Cardiac septum (tissue), 1 donor: ENCODE measurements around the gene CCT5. TPM values are rescaled to one million over a fixed set of nuclear protein-coding genes. Genes with fewer than 3 reads are reported as not detected.

Experiments used
- DNase-seq: peaks from one replicate; pipeline ENCODE4 v3.0.0-alpha.2; 2020; ENCODE audit warnings: low spot score
- intact Hi-C: fragments of 100-400 bp; cut with DNase I; formaldehyde crosslinking; loops from one replicate; pipeline ENCODE4 v1.14.0; 2022
- long read RNA-seq: library from polyadenylated mRNA; unstranded; transcript quantifications from one replicate; pipeline ENCODE4 v2.0.0, GENCODE V29; 2021
- total RNA-seq: library from RNA; stranded (reverse); fragmentation: NEBNext Ultra II Directional; extraction: Animal tissue kit (Norgen Biotek cat#: 25700); gene quantifications from one replicate; pipeline ENCODE4 v1.2.1, GENCODE V29; 2021
- donor health status: DM: no; HTN: no; CAD: no.

Gene CCT5
- 102 TPM for total RNA-seq
- long read RNA-seq, transcript CCT5-201 (11 exons, 3,675 nt): major isoform, 263 of 289 reads
- long read RNA-seq, partial matches to known transcripts: 11 of 289 reads
- long read RNA-seq, other reads (novel, unspliced or antisense): 12 of 289 reads

DNA sequence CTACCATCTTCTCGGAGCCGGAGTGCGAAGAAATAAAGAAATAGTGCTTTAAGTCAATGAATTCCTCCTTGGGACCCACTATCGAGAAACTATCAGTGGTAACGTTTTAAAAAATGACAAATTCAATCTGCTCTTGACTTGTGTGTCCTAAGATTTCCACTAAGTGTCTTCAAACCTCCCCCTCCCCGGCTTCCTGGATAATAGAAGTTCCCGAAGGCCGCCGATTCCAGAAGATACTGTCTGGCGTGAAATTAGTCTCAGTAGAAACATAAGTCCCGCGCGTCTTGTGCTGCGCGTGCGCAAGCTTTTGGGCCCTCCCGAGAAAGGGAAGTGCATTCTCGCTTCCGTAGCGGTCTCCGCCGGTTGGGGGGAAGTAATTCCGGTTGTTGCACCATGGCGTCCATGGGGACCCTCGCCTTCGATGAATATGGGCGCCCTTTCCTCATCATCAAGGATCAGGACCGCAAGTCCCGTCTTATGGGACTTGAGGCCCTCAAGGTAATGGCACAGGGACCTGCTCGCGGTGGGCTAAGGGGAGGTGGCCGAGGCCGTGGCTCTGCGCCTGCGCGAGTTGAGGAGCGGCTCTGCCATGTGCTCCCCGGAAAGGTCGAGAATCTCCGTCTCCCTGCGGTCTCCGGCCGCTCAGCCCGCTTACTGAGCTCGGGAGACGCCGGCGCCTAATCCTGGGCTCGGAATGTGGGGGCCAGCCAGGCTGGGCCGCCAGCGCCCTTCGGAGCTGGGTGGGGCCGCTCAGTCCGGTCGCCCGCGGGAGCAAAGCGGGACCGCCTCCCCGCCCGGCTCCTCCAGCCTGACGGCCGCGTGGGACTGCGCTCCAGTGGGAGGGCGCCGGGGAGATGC, at the start of gene CCT5:
Gene CCT5 (plus strand): TSS at position 333 of the 858 bp plus-strand sequence. CDS start 61 bp downstream, at position 394.
- intact Hi-C loops: loop anchor here (5.0 kb wide), 1 partner anchor 102 kb away; the partner anchor contains the start of gene MARCHF6
- DNase-seq: peak; percentile 96

DNA sequence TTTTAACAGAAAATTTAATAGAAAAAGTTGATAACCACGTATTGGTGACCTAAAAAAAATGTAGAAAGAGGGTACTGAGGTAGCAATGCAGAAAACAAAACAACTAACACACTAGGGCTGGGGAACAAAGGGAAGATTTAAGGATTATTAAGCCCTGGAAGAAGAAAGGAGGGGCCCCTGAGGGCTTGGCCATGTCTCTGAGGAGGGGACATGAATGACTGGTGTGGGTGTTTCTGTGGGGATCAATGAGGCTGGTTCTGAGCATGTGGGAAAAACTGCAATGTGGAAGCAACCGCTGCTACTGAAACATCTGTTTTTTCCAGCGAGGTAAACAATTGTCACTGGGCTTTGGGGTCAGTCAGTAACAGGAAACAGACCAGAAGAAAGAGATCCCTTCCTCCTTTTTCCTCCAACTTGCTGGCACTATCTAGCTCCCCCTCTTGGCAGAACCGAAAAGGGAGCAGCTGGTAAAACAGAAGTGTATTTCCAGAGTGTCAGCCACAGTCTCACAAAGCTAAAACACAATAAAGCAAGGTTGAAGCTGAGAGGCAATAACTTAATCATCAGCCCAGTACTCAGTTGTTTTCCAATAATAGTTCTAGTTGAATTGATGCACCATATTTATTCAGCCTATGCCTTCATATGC, 48.7 kb upstream of the CCT5 start:
- no peak for DNase-seq
- intact Hi-C loops: no loop called here

DNA sequence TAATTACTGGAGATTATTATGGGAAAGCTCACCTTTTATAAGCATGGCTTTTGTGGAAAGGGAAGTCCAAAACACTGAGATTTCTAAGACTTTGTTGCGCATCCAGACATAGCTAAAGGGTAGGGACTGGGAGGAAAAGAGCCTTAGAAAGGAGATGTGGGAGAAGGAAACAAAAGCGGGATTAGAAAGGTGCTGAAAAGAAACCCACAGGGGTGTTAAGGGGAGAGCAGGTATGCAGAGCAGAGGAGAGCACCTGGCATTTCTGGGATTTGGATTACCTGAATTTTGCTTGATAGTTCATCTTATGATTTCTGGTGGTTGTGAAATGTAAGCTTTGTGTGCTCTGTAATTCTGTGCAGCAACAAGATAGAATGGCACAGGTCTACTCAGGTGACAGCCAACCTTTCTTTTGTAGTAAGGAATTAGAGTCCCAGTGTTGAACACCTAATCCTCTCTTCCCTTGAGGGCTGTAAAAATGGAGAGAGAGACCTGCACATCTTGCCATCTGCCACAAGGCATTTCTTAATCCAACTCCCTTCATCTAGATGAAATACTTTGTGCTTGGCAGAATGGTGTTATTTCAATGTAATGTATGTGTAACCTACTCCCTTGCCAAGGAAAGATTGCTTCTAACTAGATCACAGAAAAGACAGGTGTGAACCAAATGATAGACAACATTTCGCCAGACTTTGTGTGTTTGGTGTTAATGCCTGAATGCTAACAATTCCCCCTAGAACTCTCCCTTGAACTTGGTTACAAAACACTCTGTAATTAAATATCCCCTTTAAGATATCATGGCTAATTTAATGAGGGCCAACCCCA, 47.8 kb upstream of the CCT5 start:
- no peak for DNase-seq
- intact Hi-C loops: no loop called here

DNA sequence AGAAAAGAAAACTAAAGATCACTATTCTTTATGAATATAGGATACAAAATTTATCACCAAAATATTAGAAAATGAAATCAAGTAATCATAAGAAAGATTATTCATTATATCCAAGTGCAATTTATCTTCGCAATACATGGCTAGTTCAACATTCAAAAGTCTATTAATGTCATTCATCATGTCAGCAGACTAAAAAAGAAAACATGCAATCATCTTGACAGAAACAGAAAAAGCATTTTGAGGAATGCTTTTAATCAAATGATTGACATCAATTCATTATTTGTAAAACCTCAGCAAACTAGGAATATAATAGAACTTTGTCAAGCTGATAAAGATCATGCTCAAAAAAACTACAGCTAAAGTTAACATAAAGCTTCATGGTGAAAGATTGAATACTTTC, 41.1 kb upstream of the CCT5 start:
- no peak for DNase-seq
- intact Hi-C loops: no loop called here

DNA sequence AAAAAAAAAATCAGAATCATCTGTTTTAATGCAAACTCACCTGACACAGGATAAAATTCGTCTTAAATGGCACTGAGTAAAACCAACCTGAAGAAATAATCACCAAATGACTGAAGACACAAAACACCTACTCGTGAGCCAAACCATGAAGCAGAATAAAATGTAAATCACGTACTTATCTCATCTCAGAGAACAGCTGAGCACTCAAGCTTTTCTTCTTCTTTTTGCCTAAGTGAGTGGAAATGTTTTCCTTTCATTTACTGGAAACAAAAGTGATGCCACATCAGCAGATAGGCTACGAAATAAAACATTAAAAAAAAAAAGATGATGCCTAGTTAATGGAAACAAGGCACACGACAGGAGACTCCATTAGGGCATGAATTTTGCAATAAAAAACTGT, 36.8 kb upstream of the CCT5 start:
- no peak for DNase-seq
- intact Hi-C loops: no loop called here

DNA sequence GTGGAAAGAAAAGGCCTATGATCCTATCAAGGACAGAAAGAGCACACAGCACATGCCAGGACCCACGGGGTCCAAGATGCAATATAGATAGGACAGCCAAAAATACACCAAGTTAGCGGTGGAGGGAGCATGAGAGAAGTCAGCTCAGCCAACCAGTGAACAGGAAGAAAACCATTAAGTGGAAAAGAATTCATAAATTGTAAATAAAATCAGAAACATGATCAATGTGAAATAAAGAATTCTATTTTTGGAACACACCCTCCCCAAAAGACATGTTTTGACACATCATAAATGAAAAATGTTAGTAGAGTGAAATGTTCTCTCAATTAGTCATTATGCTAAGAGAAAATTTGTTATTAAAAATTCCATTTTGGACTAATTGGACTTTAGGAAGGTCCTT, 36.0 kb upstream of the CCT5 start:
- intact Hi-C loops: no loop called here

DNA sequence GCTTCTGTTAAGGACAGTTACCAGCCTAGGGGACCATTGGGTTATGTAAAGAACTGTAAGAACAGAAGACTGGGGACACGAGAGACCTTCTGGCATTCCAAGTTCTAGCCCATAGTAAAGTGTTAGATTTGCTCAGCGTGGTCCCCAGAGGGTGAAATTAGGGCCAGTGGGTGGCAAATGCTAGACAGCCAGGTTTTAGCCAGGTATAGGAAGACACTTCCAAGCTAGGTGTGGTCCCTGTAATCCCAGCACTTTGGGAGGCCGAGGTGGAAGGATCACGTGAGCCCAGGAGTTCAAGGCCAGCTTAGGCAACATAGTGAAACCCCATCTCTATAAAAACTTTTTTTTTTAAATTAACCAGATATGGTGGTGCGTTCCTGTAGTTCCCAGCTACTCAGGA, 34.7 kb upstream of the CCT5 start:
- intact Hi-C loops: no loop called here
- DNase-seq: no peak

More for the DNA sequence above, 36.0 kb upstream of the CCT5 start:
- DNase-seq: no peak

DNA sequence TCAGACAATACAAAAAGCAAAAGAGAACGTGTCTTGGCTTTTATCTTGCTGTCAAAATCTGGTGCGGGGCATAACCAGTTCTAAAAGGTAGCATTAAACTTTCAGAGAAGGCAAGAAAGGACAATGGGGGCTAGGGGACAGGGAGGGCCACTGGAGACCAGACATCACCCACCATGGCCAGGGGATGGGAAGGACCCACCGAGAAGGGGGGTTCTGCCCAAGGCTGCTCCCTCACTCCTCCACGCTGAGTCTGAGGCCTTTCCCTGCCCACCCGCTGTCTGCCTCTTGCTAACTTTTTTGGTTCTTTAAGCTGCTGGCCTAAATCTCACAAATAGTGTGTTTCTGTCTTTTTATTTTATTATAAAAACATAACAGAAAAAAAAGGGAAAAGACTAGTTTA, 34.0 kb upstream of the CCT5 start:
- no peak for DNase-seq
- intact Hi-C loops: no loop called here

DNA sequence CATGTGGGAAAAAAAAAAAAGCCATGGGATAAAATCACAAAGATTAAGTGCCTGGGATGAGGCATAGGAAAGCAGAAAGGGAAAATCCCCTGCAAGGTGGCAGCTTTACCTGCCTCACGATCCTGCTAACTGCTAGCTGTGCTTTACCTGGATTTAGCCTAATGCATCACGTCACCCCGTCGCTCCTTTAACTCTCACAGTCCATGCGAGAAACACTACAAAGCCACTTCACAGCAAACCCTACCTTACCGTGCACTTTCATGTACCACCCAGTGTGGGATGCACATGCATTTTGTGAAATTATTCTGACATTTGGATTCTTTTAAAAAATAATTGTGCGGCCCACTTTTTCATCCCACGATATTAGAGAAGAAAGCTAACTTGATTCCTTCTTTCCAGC, 31.4 kb upstream of the CCT5 start:
- intact Hi-C loops: no loop called here
- DNase-seq: no peak

DNA sequence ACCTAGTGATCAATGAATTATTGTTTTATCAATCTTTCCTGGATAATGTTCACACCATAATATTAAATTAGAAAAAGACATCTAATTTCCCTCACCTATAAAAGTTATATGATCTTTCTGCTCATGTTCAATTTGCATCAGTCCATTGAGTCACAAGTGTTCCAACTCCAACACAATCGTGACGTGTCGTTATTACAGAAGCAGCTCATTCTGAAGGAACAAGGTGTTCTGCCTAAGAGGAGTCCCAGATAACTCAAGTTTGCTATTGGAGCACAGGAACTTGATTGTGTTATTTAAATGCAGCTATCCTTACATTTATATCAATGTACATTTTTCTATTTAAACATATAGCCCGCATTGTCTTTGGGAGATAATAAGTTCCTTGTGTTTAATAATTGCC, 31.0 kb upstream of the CCT5 start:
- intact Hi-C loops: no loop called here
- DNase-seq: no peak

DNA sequence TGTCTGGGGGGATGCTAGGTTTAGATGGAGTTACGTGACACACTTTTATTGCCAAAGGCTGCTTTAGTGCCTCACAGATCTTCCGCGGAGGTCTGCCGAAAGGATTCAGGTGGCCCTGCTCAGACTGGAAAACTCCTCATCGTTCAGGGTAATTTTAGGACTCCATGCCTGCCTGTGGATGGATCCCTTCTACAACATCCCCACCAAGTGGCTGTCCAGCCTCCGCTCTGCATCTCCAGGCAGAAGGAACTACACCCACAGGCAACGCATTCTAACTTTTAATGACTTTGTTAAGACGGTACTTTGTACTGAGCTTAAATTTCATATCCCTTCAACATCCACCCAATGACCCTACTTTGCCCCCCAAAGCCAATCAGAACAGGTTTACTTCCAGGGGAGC, 29.8 kb upstream of the CCT5 start:
- intact Hi-C loops: no loop called here
- no peak for DNase-seq

DNA sequence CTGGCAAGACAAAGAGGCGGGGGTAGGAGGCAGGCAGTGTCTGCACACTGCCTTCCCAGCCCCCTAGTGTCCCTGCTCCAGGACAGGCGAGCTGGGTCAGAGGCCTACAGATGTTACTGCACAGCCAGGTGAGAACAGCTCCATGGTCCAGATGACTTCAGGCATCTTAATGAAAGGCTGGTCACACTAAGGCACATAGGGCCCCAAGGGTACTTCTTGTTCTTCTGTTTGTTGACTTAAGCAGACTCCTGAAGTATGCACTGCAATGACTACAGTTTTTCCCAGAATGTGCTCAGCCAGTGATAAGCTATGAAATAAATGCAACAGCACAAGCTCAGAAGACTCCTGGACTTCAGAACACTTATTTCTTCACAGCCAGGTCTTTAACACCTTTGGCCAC, 27.8 kb upstream of the CCT5 start:
- no peak for DNase-seq
- intact Hi-C loops: no loop called here

DNA sequence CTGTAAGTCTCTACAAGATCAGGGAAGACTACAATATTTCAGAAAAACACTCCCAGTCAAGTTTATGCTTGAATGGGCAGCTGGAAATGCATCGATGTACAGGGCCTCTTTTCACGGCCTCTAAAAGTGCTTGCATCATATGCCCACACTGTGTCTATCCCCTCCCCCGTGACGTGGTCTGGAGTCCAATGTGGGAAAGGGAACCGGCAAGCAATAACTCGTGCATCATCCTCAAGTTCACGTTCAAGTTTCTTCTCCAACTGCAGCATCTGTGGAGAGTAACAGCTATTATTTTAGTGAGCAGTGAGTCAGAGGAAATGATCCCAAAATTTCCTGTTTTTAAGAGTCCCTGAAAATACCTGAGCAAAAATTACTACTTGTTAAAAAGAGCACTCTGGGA, 22.7 kb upstream of the CCT5 start:
- intact Hi-C loops: no loop called here
- no peak for DNase-seq

DNA sequence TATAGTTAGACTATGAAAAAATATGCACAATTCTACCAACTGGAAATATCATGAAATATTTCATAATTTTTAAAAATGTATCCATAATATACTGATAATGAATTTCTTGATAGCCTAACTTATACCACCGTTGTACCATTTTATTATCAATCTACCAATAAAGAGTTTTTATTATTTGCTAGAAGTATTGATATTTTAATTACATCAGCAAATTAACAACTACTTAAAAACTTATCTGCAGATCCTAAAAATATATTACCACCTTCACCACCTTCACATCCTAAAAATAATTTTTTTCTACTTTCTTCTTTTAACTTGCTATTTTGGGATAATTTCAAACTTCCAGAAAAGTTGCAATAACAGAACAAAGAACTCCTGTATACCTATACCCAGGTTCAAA, 21.8 kb upstream of the CCT5 start:
- intact Hi-C loops: no loop called here
- DNase-seq: no peak

DNA sequence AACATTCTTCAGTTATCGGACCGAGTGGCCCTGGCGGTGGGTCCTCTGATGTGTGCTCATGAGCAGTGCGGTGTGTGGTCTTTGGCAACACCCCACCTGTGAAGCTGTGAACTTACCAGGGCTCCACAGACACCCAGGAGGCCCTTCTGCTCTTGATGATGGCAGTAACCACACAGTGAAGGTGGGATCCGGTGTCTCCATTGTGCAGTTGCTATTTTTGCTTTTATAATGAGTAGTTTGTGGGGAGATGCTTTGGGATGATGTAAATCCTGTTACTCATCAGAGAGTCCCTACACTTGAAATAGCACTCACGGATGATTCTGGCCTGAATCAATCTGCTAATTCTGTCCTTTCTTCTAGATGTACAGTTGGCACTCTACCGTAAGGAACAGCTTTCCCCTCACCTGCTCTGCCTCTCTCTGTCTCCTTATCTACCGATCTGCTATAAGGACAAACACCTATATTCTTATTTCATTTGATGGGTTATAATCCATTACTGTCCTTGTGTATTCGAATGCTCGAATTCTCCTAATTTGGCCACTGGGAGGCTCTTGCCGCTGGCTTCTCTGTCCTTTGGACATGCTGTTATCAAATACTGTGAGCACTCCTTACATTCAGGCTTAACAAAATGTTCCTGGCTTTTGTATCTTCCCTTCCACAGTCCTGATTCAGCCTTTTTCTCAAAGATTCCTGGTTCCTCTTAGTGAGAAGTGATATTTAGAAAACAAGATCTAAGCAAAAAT, 20.6 kb upstream of the CCT5 start:
- intact Hi-C loops: no loop called here
- DNase-seq: no peak

DNA sequence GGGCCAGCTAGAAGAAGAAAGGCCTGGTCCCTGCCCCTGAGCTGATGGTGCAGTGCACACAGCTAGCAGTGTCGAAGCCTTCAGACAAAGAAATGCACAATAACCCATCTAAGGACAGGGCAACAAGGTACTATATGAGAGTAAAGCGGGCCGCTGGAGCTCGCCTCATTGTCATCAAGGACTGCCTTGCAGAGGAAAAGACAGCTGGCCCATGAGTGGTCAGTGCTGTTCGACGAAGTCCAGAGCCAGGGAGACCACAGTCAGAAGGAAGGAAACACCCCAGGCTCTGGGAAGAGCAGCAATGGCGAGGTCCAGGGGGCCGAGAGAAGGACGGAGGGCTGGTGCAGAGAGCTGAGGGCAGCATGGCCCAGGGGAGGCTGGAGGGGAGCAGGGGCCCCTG, 17.7 kb upstream of the CCT5 start:
- intact Hi-C loops: no loop called here
- DNase-seq: no peak

DNA sequence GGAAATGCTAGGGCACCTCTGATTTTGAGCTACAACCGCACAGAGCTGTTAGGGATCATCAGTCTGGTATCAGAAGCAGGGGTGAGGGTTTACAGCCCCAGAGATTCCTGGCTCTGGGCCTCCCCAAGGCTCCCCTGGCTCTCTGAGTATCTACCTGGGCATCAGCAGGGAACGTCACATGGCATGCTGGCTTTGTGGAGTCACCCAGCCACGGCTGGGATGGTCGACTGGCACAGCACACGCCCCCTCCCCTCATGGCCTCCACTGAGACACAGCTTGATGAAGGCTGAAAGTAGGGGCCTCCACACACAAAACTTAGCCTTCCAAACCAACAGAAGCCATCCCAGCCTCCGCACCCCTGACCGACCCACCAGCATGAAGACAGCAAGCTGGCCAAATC, 17.1 kb upstream of the CCT5 start:
- intact Hi-C loops: no loop called here
- no peak for DNase-seq

DNA sequence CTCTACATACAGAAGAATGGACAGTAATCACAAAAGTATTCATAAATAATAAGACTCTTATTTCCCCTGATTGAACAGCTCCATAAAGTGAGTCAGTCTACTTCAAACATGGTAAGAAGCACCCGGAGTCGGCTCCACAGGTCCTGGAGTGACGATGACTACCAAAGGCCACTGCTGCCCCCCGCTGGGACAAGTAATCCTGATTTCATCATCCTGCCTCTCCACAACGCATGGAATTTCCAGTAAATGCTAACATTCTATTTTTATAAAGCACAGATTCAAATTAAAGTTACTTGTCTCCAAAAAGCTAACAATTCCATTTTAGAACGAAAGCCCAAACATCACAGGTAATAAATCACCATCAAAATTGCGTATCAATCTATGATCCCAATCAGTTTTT, 16.6 kb upstream of the CCT5 start:
- DNase-seq: no peak
- intact Hi-C loops: no loop called here

DNA sequence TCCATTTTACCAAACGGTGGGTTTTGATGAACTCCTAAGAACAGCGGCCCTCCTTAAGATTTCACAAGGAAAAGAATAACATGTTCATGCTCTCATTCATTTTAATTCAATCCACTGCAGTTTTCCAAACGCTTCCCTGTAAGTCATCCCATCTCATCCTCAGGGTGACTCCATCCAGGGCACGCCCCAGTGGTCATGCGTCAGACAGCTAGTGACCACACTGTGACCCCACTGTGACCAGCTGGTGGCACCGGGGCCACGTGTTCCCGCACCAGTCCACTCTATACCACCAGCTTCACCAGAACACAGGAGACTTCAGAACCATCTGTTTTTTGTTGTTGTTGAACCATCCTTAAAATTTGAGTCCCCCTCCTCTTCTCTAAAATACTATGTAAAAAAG, 14.7 kb upstream of the CCT5 start:
- intact Hi-C loops: no loop called here
- DNase-seq: no peak
